ENCODE results near the gene NEK9. TPM values are rescaled to one million over a fixed set of nuclear protein-coding genes. Genes with fewer than 3 reads are reported as not detected.
A peak's percentile ranks its signal among the peaks of the same experiment; 100 is the strongest.
"Not testable (repeated sequence)": the region's sequence is repeated elsewhere in the genome, so short reads cannot be mapped to it uniquely, and the experiment has no call there.

NEK9 gene
- polyA plus RNA-seq (ENCODE audit: insufficient read length in 10 of 10), result 100 to 1,000 TPM in 1 of 10 donors, 10 to 100 TPM in 9; 66.8 to 101 (median 83.0) TPM
- long read RNA-seq, donor 1, full-length matches to known transcripts, result 4 of 13 reads
- long read RNA-seq, donor 1, partial matches to known transcripts, result 9 of 13 reads
- long read RNA-seq, donor 1, other reads (novel, unspliced or antisense), result 0 of 13 reads
- long read RNA-seq, donor 2, full-length matches to known transcripts, result 3 of 3 reads
- long read RNA-seq, donor 2, partial matches to known transcripts, result 0 of 3 reads
- long read RNA-seq, donor 2, other reads (novel, unspliced or antisense), result 0 of 3 reads
- long read RNA-seq, donor 3, result 0 reads
- long read RNA-seq, donor 4, full-length matches to known transcripts, result 5 of 5 reads
- long read RNA-seq, donor 4, partial matches to known transcripts, result 0 of 5 reads
- long read RNA-seq, donor 4, other reads (novel, unspliced or antisense), result 0 of 5 reads
- long read RNA-seq, donor 5, partial matches to known transcripts, result 7 of 8 reads
- long read RNA-seq, donor 5, other reads (novel, unspliced or antisense), result 0 of 8 reads
- long read RNA-seq, donor 6, full-length matches to known transcripts, result 2 of 10 reads
- long read RNA-seq, donor 6, partial matches to known transcripts, result 8 of 10 reads
- long read RNA-seq, donor 6, other reads (novel, unspliced or antisense), result 0 of 10 reads
- long read RNA-seq, donor 7, full-length matches to known transcripts, result 3 of 13 reads
- long read RNA-seq, donor 7, partial matches to known transcripts, result 10 of 13 reads
- long read RNA-seq, donor 7, other reads (novel, unspliced or antisense), result 0 of 13 reads
- long read RNA-seq, donor 8, partial matches to known transcripts, result 6 of 7 reads
- long read RNA-seq, donor 8, other reads (novel, unspliced or antisense), result 0 of 7 reads
- long read RNA-seq, donor 9, result 0 reads

DNA sequence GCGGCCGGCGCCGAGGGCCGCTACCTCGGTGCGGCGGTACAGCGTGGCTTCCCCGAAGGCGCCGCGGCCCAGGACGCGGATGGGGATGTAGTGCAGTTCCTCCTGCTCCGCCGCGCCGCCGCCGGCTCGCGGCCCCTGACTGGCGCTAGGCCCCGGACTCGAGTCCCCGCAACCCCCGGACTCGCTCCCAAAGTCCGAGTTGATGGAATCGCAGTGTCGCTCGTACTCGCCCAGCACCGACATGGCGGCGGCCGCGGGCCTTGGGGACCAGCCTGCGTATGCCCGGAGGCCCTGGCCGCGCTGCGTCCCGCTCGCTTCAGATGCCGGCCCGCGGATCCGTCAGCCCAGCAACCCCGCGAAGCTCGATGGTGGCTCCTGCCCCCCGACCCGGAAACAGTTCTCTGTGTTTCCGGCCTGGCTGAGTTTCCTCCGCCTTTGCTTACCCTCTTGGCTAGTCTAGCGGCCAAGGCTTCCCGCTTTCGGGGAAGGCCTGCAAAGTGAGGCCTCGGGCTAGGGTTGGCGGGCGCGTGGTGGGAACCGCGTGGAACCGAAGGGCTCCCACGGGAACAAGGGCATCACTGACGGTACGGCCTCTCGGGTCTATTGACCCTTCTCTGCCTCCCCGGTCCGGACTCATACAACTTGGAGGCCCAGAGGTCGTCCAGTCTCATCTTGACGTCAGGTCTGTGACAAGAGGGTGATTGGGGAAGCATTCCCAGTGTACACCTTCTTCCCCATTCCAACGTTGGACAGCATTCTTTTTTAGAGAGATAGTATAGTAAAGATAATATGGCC lies at the start of gene NEK9:
Gene NEK9, minus strand, starts transcription at position 370 of the 795 bp plus-strand sequence. Its CDS starts 127 bp downstream, at position 243.
- peak; percentile 88 to 98 (median 94) for DNase-seq

DNA sequence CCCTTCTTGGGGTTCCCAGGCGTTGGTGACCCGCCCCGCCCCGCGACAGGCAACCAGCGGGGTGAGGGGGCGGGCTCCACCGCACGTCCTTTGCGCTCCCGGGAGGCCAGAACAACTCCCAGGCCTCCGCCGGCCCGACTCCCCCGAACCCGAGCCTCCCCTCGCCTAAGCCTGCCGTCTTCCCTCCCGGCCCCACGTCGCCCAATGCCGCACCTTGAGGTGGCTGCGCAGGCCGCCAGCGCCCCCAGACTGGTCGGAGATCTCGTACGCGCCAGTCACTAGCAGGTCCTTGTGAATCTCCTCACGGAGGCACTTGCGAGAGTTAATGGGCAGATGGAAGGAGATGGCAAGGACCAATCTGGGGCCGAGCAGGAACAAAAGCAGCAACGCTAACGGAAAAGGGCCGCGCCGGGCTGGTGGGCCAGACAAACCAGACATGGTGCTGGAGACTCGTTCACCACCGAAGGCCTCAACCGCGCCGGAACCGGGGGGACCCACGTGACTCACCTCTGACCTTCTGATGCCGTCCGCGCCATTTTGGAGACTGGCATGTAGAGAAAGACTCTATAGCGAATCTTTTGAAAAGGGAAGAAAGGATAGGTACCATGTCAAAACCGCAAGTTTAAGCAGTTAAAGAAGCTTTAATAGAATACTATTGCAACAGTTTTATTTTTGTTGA lies 49.4 kb upstream of the NEK9 start, which contains the start of gene TMED10:
Gene TMED10, minus strand, starts transcription at position 471 of the 679 bp plus-strand sequence. Its CDS starts 33 bp downstream, at position 438.
- DNase-seq, result peak; percentile 89 to 96 (median 92)

DNA sequence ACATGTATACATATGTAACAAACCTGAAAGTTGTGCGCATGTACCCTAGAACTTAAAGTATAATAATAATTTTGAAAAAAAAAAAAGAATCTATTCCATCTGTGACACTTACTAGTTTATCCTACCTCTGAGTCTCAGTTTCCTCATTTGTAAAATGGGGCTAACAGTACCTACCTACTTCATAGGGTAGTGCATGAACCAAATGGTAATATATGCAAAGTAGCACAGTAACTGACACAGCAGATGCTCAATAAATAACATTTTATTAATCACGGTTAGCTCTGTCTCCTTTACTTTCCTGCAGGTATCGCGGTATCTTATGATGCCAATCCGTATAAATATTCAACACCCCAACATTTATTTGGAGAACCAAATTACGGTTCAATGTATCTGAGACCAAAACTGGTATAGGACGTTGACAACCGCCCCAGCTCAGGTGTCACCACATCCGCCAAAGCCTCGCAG lies 48.9 kb upstream of the NEK9 start:
- no peak for DNase-seq

DNA sequence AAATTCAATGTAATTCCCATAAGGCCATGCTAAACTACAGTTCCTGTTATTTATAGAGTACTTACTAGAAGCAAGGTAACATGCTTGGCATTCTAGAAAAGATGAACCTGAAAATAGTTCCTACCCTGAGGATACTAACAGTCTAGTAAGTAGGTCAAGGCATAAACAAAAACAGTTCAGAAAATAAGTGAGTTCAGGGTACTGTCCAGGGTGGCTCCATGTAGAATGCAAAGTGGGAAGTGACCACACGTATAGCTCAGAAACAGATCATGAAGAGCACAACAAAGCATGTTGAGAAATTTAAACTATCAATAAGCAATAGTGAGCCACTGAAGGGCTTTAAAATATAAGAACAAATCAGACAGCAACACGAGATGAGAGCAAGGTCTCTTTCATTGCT lies 47.2 kb upstream of the NEK9 start:
- DNase-seq, result no peak

DNA sequence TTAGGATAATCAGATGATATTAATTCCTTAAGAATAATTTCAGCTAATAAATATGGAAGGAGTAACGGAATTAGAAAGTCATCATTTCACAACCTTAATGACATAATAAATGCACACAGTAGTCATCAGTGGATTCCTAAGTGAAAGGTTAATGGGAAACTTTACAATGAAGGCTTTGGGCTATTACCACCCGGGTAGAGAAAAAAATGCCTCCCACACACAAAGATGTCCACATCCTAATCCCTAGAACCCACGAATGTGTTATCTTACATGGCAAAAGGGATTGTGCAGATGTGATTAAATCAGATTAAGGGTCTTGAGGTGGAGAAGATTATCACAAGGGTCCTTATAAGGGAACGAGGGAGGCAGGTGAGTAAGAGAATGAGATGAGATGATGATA lies 43.9 kb upstream of the NEK9 start:
- DNase-seq, result no peak

DNA sequence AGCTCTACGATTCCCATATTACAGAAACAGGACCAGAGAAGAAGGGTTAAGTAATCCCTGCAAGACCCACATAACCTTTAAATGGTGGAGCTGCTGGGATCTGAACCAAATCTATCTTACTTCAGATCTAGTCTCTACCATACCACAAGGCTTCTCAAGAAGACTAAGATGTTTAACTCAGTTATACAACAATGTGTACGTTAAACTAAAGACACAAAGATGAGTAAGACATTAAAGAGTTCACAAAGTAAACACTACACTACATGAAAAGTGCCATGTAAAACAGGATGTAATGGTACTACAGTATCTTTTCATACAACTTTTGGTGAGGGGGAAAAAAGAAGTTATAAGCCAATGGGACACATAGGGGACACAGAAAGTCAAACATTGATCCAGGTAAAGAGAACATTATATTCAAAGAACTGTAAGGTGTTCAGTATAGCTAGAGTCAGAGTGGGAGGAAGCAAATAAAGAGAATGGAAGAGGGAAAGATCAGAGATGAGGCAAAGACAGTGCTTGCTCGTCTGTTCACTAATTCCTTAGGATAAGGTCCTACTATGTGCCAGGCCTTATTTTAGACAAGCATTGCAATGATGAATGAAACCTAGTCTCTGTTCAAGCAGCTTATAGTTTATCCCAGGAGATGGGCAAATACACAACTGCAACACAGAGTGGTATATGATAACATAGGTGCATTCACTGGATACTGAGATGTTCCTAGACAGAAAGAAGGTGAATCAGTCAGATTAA lies 41.9 kb upstream of the NEK9 start:
- no peak for DNase-seq

DNA sequence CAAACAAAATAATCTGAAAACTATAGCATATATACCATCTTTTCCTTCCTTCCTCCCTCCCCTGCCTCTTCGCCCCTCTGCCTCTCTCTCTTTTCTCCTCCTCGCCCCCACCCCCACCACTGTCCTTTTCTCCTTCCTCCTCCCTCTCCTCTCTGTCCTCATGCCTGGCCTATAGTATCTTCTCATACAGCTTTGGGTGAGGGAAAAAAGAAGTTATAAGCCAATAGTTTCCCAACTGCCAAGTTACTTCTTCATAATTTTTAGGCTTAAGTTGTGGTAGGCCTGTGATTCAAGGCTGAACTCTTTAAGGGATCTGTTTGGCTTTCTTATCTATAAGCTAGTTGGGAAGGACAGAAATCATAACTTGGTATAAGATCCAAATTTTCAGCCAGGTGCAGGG lies 40.5 kb upstream of the NEK9 start:
- DNase-seq, result no peak

DNA sequence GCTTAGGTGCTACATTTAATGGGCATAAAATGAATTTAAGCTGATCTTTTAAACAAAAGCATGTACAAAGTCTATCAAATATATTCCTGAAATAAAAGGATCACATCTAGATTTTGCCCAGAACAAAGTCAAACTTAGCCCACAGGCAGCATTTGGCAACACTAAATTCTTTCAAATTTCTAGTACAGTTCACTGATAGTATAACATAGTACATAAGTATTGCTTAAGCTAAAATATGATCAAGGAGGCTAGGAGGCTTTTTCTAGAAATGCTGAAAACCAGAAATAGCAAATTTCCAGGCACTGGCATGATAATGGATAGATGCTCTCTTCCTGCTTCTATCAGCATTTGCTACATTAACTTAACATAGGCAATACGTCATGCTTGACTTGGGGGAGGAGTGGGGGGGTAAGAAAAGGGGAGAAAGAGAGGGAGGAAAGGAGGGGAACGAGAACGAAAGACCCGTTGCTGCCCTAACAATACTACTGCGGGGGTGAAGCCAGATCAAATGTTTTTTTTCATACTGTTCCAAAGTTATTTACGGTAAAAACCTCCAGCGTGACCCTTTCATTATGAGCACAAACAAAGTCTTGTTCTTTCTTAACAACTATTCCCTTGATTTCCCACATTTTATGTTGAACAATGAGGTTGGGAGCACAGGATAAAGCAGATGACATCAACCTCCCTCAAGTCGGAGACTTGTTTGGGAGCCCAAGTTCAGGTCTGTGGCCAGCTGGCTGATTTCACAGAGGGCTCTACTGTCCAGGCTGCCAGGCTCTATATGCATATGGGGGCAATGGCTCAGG lies 38.9 kb upstream of the NEK9 start:
- peak in 1 of 3 donors; percentile 38 for DNase-seq

DNA sequence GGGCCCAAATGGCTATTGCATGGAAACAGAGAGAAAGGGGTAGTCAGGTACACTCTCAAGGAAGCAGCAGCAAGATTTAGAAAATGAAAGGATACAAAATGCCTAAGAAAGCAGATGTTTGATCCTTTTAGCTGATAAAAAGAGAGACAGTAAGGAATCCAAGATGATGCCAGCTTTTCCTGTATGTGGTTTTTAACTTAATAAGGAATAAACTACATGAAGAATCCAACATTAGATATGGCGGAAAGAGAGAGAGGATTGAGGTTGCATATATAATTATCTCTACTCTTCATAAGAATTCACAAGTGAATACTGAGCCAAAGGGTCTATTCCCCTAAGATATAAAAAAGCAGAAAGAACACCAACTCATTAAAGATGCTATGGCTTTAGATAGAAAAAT lies 38.0 kb upstream of the NEK9 start:
- DNase-seq, result no peak

DNA sequence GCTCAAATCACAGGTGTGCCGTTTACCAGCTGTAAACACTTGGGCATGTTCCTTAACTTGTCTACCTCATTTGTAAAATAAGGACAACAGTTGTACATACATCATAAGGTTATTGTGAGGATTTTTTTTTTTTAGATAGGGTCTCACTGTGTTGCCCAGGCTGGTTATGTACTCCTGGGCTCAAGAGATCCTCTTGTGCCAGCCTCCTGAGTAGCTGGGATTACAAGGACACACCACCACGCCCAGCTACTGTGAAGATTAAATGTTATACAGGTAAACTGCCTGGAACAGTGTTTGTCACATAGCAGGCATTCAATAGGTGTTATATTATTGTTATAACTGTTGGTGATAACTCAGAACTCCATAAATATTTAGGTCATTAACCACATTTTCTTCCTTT lies 36.8 kb upstream of the NEK9 start:
- no peak for DNase-seq

DNA sequence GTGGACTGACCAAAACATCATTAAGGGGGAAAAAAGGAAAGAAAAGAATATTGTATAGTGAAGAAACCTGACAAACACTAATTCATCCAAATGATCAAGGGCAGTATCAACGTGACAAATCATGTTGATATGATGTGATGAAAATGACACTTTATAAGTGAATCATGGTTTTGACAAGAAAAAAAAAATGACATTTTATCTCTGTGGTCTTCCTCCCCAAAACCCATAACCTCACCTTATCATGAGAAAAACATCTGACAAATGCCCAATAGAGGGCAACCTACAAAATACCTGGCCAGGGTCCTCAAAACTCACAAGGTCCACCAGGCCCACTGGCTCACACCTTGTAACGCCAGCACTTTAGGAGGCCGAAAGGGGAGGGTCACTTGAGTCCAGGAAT lies 35.8 kb upstream of the NEK9 start:
- DNase-seq, result no peak

DNA sequence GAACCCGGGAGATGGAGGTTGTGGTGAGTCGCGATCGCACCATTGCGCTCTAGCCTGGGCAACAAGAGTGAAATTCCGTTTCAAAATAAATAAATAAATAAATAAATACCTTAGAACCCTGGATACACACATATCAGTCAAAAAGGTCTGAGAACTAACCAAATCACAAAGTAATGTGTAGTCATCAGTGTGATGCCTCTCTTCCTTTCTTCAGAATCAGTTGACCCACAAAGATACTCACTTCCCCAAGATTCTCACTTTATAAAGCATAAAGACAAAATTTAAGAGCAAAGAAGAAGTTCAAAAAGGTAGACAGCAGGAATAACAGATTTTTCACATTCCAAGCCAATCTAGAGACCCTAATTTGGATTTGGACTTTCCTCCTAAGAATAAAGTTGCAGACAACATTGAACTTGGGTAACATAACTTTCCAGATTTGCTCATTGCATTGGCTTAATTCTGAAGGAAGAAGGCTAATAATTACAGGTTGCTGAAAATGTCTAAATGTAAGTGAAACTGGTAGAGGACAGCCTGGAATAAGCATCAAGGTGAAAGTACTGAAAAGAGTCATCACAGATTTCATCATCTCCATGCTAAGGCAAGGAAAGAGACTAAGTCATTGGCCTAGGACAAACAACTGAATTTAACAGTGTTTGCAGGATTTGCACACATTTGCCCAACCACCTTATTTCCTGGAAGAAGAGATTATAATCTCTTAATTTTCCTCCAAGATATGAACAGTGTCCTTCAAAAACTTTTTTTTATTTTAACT lies 32.2 kb upstream of the NEK9 start:
- no peak for DNase-seq

DNA sequence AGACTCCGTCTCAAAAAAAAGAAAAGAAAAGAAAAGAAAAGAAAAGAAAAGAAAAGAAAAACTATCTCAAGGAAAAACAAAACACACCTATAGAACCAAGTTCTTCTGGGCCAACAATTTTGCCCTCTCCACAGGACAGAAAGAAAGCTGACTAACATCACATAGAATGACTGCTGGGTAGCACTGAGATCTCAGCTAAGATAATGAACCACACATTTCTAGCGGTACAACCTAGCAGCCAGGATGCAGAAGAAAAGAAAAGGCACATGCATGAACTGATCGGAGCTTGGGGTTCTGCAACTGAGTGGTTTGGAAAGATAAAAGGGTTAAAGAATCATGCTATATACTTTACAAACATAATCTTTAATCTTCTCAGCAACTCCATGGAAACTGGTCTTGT lies 30.1 kb upstream of the NEK9 start:
- no peak for DNase-seq

DNA sequence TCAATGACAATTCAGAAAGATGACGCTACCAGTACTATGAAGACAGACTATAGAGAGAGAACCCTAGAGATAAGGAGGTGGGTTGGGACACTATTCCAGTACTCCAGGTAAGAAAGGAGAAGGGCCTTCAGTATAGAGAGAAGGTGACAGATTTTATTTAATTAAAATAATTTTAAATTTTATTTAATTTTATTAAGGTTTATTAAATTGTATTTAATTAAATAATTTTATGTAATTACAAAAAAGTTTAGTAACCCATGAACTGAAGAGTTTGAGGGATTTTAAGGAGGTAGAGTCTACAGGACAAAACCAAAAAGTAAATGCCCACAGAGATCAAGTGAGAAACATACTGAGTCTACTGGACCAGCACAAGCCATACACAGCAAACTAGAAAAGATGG lies 29.3 kb upstream of the NEK9 start:
- no peak for DNase-seq

DNA sequence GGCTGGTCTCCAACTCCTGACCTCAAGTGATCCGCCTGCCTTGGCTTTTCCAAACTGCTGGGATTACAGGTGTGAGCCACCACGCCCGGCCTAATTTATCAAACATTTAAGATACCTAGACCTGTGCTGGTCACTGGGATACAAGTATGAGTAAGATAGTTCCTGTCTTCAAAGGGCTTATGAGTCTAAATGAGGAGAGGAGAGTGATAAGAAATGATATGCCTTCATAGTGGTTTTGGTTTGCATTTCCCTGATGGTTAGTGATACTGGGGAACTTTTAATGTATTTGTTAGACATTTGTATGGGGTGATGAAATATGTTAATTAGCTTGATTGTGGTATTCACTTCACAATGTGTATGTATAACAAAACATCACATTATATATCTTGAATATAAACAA lies 28.3 kb upstream of the NEK9 start:
- DNase-seq, result no peak

DNA sequence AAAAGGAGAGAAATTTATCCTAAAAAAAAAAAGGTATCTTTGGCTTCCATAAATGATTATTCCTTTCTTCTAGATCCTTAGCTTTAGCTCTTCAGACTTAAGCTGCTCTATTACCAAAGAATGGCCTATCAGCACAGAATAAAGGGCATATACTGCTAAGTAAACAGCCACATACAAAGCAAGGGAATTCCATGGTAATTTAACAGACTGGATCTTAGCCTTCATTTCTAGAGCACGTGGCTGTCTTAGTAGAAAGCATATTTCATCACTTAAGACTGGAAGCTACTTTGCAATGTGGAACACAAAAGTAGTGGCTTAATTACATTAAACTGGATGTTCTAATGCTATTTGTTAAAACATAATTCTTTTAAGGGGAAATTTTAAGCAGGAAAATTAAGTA lies 26.4 kb upstream of the NEK9 start:
- DNase-seq, result no peak

DNA sequence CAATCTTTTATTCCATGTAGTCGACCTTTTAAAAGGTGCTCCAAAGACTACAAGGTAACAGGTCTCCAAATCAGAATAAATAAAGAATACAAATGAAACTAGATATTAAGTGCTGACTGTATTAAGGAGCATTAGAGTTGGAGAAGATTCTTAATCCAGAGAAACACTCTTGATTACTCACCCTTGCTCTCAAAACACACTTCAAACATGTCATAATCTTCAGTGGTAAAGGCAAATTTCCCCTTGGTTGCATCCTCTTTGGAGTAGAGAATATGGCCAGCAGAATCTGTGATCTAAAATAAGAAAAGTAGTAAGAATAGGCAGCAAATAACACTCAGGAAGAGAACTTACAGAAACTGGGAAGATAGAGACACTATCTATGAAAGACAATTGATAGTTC lies 25.0 kb upstream of the NEK9 start:
- DNase-seq, result no peak

DNA sequence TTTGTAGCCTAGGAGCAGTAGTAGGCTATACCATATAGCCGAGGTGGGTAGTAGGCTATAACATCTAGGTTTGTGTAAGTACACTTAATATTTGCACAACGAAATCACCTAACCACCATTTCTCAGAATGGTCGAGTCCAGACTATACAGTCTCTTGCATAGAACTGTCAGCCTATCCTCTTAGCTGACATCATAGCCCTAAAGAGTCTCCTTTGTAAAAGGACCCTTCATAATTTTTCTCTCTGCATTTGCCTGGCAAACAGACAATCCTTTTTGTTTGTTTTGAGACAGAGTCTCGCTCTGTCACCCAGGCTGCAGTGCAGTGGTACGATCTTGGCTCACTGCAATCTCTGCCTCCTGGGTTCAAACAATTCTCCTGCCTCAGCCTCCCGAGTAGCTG lies 23.8 kb upstream of the NEK9 start:
- DNase-seq, result not testable (repeated sequence)

DNA sequence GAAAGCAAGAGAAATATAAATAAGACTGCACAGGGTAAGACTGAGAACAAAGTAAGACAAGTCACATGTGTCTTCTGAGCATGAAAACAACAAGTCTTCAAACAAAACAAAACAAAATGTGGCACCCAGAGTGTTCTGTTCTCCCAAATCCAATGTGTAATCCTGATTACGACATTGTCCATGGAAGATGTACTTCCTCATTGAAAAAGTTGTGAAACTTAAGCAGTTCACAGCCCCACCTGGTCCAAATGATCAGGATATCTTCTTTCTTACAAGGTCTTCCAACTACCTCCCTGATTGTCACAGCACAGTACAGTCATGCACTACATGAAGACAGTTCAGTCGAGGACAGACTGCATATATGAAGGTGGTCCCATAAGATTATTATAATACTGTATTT lies 23.3 kb upstream of the NEK9 start:
- no peak for DNase-seq

All from muscle of back (tissue), 13 donors.